Cortex of kidney (tissue), 1 donor: ENCODE data around the gene ALX3.
"Not testable (repeated sequence)": the region's sequence is repeated elsewhere in the genome, so short reads cannot be mapped to it uniquely, and the experiment has no call there.

ENCODE experiments used
- DNase-seq: peaks from one replicate; lab custom pipeline; 2025; lab: John Stamatoyannopoulos, UW

Gene ALX3

DNA sequence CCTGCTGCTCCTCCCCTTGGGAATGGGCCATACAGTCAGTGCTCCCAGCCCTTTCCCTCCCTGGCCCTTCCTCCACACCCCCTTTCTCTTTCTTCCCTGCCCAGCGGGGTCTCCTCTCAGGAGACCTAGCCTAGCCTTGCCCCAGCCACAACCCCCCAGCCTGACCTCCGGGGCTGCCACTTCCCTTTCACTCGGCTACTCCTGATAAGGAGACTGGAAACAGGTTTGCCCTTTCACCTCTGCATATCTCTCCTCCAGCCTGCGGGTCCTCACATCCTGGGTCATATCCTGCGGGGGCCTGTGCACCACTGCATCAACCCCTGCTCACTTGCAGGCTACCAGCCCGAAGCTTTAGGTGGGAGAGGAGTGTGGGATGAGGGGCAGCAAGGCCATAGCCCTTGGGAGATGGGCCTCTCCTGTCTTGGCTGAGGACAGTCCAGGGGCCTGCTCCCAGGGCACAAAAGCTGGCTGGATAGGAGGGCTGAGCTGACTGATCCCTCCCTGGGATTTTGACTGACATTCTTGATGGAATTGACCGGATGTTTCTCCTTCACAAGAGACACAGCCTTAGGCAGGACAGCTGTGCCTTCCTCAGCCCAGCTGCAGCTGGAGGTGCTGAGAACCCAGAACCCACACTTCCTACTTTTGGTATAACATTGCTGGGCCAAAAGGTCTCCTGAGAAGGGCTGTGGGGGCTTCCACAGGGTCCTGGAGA, 19.2 kb upstream of the ALX3 start:
- DNase-seq: no peak

DNA sequence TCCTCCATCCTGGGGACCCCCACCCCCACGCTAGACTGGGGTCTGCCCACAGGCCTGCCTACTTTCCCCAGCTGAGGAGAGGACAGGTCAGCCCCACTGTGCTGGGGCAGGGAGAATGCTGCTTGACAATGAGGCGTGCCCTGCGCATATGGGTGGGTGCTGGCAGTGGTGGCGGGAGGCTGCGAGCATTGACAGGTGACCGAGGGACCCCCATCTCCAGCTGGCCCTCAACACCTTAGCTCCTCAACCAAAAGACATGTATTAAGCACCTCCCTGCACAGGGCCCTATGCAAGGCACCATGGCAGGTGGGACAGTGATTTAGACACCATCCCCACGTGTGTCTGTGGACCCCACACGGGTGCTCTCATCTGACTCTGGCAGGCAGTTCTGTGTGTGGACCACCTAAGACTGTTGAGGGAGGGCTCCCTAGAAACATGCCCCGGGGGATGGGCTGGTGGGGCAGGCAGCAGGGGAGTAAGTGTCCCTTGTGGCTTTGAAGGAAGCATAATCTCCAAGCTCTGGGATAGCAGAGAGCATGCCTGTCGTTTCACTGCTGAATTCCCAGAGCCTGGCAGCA, 18.4 kb upstream of the ALX3 start:
- DNase-seq: no peak

DNA sequence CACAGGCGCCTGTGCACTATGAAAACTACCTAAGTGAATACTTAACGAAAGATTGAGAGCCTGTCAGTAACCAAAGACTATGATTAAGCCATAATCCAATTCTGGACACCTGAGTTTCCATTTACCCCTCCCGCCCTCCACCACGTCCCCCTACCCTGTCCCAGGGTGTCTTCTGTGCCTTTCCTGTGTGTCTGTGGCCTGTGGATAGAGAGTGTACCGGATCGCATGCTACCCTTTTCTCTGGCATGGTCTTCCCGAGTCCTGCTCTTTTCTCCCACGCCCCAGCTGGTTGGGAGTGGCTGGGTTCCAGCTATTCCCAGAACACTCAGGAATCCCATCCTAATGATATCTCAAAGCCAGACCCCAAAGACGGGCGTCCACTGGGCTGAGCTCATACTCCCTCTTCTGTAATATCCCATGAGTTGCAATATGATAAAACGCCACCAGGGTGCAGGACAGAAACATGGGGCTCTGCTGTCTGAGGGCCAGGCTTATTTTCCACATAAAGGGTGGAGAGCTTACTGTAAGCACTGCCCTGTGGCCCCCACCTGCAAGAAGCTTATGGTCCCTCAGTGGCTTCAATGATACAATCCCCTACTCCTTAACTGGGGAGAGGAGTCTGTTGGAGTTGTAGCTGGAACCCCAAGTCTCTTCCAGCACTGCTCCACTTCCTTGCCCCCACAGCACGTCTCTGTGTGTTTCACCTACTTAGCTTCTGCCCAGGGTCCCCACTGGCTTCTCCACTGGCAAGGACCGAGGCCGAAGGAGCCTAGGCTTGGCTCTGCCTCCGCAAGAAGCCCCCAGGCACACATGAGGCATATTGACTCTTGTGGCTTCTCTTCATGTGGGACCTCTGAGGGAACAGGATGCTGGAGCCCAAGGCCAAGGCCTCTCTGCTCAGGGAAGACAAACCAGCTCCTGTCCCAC, 17.6 kb upstream of the ALX3 start:
- DNase-seq: no peak

DNA sequence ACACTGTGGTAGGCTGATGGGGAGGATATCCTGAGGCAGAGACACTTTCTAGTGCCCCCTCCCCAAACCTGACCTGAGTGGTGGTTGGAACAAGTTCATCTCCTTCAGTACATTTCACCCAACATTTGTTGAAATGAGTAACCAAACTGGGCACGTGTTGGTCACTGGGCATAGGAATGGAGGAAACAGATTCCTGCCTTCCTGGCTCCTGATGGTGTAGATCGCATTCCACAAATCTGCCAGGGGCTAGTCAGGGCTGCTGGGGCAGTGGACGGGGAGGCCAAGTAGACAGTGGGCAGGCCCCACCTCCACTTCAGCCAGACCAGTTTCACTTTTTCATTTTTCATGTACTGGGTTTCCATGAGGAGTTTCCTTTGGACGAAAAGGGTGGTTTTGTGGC, 16.5 kb upstream of the ALX3 start:
- no peak for DNase-seq

DNA sequence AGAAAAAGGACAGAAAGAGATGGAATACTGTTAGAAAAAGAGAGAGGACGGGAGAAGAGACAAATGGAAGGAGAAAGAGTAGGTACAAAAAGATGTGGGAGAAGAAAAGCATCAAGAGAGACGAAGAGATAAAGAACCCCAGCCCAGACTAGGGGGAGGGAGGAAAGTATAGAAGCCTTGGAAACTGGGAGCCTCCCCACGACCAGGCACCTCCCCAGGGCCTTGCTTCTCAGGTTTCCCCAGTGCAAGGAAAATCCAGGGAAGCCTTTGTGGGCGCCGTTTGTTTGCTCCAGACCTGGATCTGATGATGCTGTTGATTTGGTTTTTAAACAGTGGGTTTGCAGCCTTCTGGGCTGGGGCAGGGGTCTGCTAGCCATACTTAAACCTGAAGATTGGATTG, 15.2 kb upstream of the ALX3 start:
- DNase-seq: no peak

DNA sequence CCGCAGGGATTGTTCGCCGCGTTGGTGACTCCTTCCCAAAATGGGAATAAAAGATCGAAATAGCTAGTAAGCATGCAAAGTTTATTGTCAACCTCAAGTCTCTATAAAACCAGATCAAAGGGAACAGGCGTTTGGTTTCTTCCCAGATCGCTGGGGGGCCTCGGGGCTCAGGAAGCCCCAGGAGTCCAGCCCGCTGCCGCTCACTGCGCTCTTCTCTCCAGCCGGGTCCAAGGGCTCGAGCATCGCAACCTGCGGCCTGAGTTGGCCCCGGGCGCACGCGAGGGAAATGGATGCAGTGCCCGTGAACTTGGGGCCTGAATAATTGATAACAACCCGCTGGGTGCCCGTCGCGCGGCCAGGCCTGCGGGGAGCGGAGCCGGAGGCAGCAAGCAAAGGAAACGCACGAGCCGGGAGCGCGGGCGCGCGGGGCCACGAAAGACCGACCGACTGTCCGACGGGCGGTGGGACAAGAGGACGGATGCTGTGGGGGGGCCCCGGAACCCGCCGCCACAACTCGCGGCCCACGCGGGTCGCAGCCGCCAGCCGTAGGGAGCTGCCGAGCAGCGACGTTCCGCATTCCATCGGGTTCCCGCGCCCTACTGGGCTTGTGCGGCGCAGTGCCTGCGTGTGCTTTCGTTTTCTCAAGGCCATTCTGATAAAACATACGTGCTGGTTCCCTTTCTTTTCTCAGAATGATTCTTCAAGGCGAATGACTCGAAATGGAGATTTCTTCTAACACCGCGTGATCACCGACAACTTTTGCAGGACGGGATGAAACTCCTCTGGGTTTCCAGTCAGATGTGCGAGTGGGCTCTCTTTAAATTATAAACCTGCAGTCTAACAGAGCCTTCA, 14.0 kb upstream of the ALX3 start:
- no peak for DNase-seq

DNA sequence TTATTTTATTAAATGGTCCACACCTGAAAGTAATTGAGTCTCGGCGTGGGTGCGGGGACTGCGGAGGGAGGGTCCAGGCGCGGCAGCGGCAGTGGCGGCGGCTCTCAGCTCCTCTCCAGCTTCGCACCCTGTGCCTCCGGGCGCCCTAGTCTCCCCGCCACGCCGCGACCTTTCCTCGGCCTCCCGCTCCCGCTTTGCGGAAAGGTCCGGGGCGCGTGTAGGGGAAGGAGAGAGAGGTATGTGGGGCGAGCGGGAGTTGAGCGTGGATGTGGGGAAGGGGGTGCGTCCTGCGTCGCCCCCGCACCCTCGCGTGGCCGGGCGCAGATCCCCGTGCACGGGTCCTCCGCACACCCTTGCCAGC, 13.4 kb upstream of the ALX3 start:
- no peak for DNase-seq

DNA sequence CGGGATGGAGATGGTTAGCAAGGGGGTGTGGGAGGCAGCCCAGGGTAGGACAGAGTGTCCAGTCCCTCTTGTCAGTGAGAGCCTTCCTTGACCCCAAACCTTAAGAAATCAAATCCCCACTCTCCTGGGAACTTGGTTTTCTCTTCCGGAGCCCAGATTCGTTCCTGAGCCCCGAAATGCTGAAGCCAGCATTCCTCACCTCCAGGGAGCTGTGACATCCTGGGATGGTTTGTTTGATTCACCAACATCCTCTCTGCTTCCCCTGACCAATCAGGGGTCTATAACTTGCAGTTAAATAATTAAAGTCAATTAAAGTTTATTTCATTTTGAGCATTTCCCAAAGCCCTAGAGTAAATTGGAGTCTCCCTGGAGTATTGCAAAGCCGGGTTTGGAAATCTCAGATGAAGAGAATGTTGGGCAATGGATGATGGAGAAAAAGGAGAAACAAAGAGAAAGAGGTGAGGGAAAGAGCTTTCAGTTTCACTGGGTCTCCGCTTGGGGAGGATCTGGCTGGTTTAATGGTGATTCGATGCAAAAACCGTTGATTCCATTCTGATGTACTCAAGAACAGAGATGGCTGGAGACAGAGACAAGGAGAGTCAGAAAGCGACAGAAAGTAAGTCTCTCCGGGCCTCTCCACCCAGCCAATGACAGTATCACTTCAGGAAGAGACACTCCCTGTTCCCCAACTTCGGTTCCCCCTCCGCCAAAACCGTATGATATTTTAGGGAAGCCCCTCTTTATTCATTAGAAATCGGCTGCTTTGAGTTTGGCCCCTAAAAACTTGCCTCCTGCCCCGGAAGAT, 12.8 kb upstream of the ALX3 start:
- DNase-seq: no peak

DNA sequence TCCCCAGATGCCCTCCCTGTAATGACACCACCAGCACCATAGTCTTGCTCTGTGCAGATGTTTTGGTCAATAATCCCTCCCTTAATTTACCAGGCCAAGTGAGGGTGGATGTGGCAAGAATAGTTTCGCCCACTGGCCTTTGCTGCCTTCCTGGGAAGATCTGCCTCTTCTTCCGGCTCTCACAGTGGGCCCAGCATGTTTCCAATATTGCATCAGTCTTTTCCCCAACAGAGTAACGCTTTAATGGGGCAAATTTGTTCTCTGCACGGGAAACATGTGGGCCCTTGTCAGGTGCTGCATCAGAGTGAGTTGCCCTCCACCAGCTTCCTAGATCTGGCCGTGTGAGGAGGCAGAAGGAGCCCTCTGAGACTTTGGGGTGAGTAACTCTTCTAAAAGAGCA, 12.0 kb upstream of the ALX3 start:
- DNase-seq: no peak

DNA sequence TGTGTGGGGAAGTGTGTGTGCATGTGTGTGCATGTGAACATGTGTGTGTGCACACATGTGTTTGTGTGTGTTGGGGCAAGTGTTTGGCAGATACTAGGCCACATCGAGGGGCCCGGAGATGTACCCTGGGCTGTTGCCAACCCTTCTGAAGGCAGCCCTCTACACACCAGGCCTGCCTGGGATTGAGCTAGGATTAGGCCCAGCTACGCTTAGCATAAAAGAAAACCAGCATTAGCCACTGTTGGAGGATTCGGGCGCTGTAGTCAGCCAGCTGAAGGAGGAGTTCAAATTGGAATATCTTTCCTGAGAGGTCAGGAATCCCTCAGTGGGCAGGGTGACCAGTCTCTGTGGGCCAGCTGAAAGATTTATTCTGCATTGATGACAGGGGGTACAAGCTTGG, 10.6 kb upstream of the ALX3 start:
- no peak for DNase-seq

DNA sequence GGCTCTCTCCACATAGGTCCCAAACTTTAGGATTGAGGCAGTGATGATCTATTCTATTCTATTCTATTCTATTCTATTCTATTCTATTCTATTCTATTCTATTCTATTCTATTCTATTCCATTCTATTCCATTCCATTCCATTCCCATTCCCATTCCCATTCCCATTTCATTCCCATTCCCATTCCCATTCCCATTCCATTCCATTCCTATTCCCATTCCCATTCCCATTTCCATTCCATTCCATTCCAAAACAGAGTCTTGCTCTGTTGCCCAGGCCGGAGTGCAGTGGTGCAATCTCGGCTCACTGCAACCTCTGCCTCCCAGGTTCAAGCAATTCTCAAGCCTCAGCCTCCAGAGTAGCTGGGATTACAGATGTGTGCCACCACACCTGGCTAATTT, 9.5 kb upstream of the ALX3 start:
- not testable (repeated sequence) for DNase-seq

DNA sequence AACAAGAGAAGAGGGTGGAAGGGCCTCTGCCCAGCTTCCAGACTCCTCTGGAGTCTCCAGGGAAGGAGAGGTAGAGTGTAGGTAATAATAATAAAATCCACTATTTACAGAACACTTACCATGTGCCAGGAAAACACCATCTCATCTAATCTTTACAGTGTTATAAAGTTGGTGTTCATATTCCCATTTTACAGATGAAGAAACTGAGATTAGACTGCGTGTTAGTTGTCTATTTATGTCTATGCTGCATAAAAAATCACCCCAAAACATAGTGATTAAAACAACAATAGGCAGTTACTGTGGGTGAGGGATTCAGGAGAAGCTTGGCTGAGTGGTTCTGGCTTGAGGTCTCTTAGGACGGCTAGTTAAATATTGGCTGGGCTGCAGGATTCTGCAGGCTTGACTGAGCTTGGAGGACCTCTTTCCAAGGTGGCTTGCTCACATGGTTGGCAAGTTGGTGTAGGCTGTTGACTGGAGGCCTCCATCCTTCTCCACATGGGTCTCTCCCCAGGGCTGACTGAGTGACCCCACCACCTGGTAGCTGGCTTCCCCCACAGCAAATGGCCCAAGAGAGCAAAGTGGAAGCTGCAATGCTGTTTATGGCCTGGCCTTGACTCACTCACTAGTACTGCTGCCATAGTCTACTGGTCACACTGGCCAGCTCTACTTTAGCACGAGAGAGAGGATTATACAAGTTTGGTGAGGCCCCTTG, 6.5 kb upstream of the ALX3 start:
- DNase-seq: no peak

DNA sequence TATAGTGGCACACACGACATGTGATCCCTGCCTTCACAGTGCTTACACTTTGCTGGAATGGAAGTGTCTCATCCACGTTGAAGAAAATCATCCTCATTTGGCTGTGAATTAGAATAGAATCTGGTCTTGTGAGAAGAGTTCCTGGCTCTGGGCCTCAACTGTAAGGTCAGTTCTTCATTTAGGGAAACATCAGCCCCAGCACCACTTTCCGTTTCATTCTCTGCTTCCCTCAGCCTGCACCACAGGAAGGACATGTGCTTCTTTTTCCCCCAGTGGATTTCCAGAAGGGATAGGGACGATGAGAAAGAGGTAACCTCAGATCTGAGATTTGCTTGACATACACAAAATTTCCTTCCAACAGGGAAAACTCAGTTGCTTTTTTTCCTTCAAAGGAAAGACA, 3.7 kb upstream of the ALX3 start:
- DNase-seq: no peak

DNA sequence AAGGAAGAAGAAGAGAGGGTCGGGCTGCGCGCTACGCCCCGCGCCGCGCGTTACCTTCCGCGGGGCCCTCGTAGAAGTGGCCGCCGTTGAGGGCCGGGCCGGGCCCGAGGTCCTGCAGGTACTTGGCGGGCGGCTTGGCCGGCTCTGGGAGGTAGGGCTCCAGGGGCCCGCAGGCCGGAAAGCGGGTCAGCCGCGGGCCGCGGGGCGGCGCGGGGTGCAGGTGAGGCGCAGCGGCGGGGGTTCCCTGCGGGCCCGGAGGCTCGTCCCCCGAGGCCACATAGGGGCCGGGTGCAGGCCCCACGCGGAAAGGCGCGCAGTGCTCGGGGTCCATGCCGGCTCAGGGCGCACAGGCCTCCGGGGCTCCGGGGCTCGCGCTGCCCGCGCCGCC, 196 bp downstream of the ALX3 start:
- DNase-seq: no peak

DNA sequence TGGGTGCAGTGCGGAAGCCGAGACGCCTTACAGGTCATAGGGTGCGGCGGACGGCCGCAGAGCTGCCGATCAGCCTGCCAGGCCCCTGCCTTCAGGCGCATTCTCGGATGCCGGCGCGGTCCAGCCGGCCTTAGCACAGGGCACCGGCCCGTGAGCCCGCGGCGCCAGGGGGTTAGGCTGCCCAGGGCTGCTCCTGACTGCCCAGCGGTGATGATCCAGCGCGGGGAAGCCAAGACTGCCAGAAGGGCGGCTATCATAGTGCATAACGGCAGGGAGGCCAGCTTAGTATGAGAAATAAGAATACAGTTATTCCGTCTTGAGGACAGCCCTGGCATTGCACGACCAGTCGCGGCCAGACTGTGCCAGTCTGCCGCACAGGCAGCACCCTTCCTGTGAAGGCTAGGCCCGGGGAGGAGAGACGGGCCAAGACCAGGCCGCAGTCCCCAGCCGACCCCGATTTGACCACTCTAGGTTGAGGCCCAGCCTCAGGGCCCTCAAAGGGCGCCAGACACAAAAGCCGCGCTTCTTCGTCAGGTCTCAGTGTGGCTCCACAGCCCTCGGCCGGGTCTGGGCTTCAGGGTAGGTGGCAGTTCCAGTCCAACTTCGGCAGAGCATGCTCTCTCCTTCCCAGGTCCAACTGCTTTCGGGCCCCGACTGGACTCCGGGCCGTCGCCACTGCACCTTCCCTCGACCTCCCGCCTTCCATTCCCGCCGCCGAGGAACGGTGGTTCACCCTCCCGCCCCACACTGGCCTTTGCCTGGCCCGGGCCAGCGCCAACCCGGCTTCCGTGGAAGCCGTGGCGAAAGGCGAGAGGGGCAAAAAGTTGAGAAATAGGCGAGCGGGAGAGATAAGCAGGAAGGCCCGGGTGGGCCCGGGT, 829 bp downstream of the ALX3 start:
- DNase-seq: no peak

DNA sequence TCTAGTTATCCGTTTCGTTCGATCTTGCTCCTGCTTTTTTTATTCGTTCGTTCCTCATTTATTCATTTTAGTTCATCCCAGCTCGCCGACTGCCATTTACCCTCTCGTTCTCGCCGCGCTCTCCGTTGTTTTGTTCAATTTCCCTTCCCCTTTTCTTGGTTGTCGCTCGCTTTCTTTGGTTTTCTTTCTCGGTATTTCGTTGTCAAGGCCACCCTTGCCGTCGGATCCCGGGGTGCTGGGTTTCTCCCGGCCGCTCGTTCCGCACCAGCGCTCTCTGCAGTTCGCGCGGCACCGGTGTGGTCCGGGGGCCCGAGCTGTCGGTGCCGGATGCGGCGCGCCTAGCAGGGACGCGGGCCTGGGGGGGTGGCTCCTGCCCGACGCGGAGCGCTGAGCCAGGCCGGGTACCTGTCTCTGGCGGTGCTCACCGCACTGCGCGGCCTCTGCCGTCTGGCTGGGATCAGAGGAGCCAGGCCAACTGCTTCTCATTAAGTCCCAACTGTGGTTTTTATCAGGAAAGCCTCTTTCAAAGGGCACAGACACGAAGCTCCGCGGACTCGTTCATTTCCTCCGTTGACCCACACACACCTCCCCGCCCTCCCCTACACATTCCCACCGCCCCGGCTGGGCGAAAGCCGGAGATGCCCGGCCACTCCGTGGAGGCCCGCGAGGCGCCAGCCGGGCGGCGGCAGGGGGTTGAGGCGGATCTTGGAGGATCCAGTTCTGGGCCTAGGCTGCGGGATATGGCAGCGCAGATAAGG, 1.6 kb downstream of the ALX3 start:
- DNase-seq: no peak

DNA sequence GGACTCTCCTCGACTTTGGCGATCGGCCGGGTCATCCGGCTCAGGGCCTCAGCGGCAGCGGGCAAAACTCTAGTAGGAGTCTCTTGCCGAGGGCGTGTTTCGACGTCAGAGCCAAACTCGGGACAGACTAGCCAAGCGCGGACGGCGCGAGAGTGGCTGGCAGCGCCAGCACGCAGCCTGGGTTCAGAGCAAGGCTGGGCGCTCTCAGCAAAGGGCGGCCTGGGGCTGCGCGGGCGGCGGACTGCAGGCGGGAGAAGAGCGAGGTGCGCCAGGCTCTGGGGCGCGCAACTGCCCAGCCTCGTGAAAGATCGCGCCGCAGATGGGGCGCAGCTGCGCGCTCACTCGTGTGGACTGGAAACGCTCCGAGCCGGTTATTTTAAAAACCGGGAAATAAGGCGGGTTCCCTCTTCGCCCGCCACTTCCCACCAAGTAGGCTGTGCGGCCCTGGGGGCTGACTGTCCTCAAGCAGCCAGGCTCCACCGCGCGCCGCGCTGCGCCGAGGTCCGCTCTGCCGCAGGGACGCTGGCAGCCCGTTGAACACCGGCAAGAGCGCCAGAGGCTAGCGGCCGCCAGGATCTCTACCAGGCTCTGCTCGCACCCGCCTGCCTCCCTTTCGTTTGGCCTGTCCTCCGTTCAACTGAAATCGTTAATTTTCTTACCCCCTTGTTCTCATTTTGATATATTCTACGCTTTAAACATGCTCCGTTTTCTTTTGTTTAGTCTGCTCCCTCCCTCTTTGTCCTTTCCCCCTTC, 2.4 kb downstream of the ALX3 start:
- no peak for DNase-seq

DNA sequence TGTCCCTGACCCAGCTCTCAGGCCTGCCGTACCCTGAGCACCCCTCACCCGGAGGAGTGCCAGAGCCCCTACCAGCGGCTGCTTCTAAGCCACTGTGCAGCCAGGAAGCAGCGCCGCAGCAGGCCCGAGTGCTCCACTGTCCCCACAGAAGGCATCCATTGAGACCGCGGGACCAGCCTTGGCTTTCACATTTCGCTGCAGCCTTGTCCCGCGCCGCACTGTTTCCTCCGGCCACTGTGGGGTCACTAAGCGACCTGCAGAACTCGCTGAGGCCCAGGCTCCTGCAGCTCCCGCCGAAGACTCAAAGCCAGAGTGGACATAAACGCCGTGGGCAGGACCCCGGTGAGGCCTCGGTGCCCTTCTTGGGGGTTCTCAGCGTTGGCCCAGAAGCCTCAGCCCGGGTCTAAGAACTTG, 3.0 kb downstream of the ALX3 start:
- DNase-seq: no peak
